Measurements from ENCODE around the gene C1orf115. TPM values are rescaled to one million over a fixed set of nuclear protein-coding genes. Genes with fewer than 3 reads are reported as not detected.

Gene C1orf115
- polyA plus RNA-seq, 1 of the 3 experiments (the other 2 are of a cell fraction): 4.2 TPM

DNA sequence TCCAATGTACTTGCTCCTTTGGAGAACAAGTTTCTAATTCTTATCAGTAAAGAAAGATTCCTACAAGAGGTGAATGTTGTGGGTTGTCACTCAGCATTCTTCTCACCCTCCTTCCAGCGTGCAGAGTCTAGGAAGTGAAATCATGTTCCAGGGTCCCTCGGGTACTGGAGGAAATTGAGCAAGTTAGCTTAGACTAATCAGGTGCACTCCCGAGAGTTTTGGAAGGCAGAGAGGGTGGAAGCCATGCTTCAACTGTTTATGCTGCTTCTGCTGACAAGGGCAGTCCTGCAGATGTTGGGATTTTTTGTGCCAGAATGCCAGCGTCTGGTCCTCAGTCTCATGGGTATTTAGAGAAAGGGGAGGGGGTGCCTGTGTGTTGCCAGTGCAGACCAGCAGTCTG, 5.3 kb upstream of the C1orf115 start:
- no peaks in the 10 kb centered on the region for H3F3A ChIP-seq (replicated peaks; ENCODE audit: insufficient read depth)
- H3K9me3 ChIP-seq: no peaks in the 10 kb centered on the region
- WGBS (ENCODE audit: low lambda C conversion rate): 88% methylated on average over 4 of the region's 4 CpGs
- DNase-seq: no peak
- no peaks in the 10 kb centered on the region for H4K20me1 ChIP-seq (ENCODE audit: insufficient read depth)
- CTCF ChIA-PET: interaction anchor here (1.1 to 3.2 kb wide), 3 partner anchors 48 to 91 kb away, joined by 3 to 22 read pairs (median 7); partner anchors contain the start of gene MTARC2
- no peaks in the 10 kb centered on the region for H3K27me3 ChIP-seq (ENCODE audit: insufficient read depth)
- H3K27ac ChIP-seq (ENCODE audit: low read depth in 2 of 2, low read length in 1 of 2): no peak overlapping the region
- H3K9me2 ChIP-seq: no peaks in the 10 kb centered on the region
- H3K36me3 ChIP-seq (replicated peaks in 1 of 2; ENCODE audit: control insufficient read depth in 1 of 2, insufficient read depth in 2 of 2, low read length in 1 of 2): no peaks in the 10 kb centered on the region
- POLR2A ChIA-PET: no interaction called here
- H3K4me2 ChIP-seq: no peak overlapping the region
- H2AFZ ChIP-seq (ENCODE audit: low read depth): no peak overlapping the region
- no peak overlapping the region for H3K4me3 ChIP-seq (ENCODE audit: low read depth in 2 of 2, low read length in 1 of 2)
- TF ChIP-seq JUND (IDR thresholded peaks at IDR 0.05): no peak
- TF ChIP-seq YY1 (IDR thresholded peaks at IDR 0.05; ENCODE audit: low read depth): no peak
- TF ChIP-seq EP300 (IDR thresholded peaks at IDR 0.05; ENCODE audit: borderline replicate concordance in 1 of 2, low read depth in 1 of 2, low read length in 1 of 2): no peak
- TF ChIP-seq NRF1 (IDR thresholded peaks at IDR 0.05; ENCODE audit: low read depth, low read length): no peak
- TF ChIP-seq, protein P1, sequence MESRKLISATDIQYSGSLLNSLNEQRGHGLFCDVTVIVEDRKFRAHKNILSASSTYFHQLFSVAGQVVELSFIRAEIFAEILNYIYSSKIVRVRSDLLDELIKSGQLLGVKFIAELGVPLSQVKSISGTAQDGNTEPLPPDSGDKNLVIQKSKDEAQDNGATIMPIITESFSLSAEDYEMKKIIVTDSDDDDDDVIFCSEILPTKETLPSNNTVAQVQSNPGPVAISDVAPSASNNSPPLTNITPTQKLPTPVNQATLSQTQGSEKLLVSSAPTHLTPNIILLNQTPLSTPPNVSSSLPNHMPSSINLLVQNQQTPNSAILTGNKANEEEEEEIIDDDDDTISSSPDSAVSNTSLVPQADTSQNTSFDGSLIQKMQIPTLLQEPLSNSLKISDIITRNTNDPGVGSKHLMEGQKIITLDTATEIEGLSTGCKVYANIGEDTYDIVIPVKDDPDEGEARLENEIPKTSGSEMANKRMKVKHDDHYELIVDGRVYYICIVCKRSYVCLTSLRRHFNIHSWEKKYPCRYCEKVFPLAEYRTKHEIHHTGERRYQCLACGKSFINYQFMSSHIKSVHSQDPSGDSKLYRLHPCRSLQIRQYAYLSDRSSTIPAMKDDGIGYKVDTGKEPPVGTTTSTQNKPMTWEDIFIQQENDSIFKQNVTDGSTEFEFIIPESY (IDR thresholded peaks at IDR 0.05; ENCODE audit: borderline replicate concordance, low read depth): no peak
- no peak for TF ChIP-seq FOXJ3 (CRISPR knock-in tag; IDR thresholded peaks at IDR 0.05)
- TF ChIP-seq RFX5 (IDR thresholded peaks at IDR 0.05; ENCODE audit: low read length): no peak
- TF ChIP-seq EZH2phosphoT487 (IDR thresholded peaks at IDR 0.05; ENCODE audit: borderline replicate concordance, low read depth): no peak
- no peak for TF ChIP-seq FOXM1 (IDR thresholded peaks at IDR 0.05; ENCODE audit: low read depth)
- TF ChIP-seq IRF3 (IDR thresholded peaks at IDR 0.05; ENCODE audit: low read depth, low read length): no peak
- TF ChIP-seq TAF1 (IDR thresholded peaks at IDR 0.05; ENCODE audit: borderline replicate concordance, low read depth, low read length): no peak
- no peak for TF ChIP-seq SMC3 (IDR thresholded peaks at IDR 0.05; ENCODE audit: low read depth, low read length)
- no peak for TF ChIP-seq RAD21 (IDR thresholded peaks at IDR 0.05; ENCODE audit: low read length)
- TF ChIP-seq POLR2AphosphoS5 (IDR thresholded peaks at IDR 0.05; ENCODE audit: low read depth, low read length): no peak
- TF ChIP-seq FOSL2 (IDR thresholded peaks at IDR 0.05; ENCODE audit: borderline replicate concordance, low read depth): no peak
- no peak for TF ChIP-seq MEF2A (IDR thresholded peaks at IDR 0.05; ENCODE audit: borderline replicate concordance, low read depth)
- TF ChIP-seq, protein P2, sequence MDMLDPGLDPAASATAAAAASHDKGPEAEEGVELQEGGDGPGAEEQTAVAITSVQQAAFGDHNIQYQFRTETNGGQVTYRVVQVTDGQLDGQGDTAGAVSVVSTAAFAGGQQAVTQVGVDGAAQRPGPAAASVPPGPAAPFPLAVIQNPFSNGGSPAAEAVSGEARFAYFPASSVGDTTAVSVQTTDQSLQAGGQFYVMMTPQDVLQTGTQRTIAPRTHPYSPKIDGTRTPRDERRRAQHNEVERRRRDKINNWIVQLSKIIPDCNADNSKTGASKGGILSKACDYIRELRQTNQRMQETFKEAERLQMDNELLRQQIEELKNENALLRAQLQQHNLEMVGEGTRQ (IDR thresholded peaks at IDR 0.05; ENCODE audit: borderline replicate concordance, low read depth, low read length): no peak
- no peak for TF ChIP-seq TEAD4 (IDR thresholded peaks at IDR 0.05; ENCODE audit: borderline replicate concordance, insufficient read depth)
- TF ChIP-seq RXRA (IDR thresholded peaks at IDR 0.05; ENCODE audit: borderline replicate concordance, low read depth): no peak
- peaks cover 0 to 3% of the 10 kb centered on the region in 2 experiments; a peak in 1 of 4 replicates for H3K4me1 ChIP-seq (ENCODE audit: control insufficient read depth in 1 of 2, insufficient read depth in 2 of 2, low read depth in 1 of 2, low read length in 1 of 2)
- H3K79me2 ChIP-seq (ENCODE audit: insufficient read depth): no peaks in the 10 kb centered on the region
- H3K9ac ChIP-seq: no peak overlapping the region
